GM18508 (cell line): ENCODE data around the gene PXT1.

ENCODE experiments used
- ATAC-seq: cut with Tn5 transposase; IDR thresholded peaks from one replicate; pipeline ENCODE4 v1.9.1; 2021; ENCODE audit warnings: moderate number of reproducible peaks; ENCODE audit not compliant: insufficient read depth, unreplicated experiment

The PXT1 gene

DNA sequence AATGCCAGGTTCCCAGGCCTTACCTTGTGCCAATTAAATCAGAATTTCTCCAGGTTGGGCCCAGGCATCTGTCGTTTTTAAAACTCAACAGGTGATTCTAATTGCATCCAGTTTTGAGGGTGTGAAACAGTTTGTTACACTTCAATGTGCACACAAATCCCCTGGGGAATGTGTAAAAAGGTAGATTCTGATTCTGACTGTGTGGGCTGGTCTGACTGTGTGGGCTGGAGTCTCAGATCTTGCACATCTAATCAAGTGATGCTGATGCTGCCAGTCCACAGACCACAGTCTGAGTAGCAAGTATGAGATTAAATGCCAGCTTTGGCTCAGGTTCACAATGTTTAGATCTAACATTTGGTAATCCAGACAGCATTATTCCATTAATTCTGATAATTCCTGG is 42.7 kb downstream of the PXT1 start:
- ATAC-seq = no peak

DNA sequence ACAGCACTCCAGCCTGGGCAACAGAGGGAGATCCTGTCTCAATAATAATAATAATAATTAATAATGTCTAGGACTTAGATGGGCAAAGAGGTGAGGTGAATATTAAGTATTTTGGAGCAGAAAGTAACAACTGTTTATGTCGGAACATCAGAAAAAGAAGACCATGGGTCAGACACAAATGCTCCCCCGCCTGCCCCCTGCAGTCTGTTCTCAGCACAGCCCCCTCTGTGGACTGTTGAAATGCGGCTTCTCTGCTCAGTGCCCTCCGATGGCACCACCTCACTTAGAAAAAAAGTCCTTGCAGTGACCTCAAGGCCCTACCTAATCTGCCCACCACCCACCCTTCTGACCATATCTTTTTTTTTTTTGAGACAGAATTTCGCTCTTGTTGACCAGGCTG is 50.0 kb downstream of the PXT1 start:
- no peak for ATAC-seq

DNA sequence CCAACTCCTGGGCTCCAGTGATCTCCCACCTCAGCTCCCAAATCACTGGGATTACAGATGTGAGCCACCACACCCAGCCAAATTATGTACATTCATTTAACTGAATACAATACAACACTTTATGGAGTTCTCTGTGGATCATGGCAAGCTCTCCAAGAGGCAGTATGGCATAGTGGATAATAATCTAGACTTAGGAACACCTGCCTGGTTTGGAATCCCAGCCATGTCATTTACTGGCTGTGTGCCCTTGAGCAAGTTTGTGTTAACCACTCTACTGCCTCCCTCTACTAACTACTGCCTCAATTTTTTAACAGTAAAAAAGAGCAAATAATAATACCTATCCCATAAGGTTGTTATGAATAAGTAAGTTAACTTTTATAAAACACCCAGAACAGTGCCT is 53.3 kb downstream of the PXT1 start:
- no peak for ATAC-seq

DNA sequence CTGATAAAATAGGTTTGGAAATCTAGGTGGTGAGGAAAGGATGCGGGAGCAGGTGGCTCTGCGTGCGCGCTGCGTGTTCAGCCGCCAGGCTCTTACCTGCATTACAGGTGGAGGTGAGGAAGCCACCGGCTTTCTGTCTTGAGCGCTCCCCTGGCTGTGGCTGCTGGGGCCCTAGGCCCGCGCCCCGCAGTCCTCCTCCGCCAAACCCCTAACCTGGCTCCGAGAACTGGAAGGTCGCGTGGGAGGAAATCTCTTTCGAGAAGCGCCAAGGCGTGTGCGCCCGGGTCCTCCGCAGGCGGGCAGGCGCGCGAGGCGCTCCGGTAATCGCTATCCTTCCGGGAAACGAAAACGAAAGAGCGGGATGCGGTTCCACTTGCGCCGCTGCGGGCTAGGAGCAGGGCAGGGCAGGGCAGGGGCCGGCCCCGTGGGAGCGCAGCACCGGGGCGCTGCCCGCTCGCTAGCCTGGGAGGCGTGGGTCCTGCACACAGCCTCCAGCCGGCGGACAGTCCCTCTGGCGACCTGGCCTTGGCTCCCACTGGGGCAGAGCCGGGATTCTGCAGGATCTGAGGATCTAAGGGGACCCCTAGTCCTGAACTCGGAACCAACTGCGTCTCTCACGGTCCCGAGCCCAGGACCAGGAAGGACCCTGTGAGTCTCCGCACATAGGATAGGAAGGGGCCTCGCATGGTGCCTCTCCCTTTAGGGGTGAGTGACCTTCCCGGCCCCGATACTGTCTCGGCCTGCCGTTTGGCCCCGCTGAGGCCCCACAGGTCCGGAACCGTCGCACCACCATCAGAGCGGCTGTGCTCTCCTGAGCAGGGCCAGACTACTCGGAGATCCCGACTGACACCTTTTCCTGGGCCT is 55.0 kb downstream of the PXT1 start, which contains the start of gene ETV7:
Gene ETV7, minus strand, starts transcription at position 230 of the 864 bp plus-strand sequence. Its CDS starts 128 bp downstream, at position 102.
- ATAC-seq = no peak

DNA sequence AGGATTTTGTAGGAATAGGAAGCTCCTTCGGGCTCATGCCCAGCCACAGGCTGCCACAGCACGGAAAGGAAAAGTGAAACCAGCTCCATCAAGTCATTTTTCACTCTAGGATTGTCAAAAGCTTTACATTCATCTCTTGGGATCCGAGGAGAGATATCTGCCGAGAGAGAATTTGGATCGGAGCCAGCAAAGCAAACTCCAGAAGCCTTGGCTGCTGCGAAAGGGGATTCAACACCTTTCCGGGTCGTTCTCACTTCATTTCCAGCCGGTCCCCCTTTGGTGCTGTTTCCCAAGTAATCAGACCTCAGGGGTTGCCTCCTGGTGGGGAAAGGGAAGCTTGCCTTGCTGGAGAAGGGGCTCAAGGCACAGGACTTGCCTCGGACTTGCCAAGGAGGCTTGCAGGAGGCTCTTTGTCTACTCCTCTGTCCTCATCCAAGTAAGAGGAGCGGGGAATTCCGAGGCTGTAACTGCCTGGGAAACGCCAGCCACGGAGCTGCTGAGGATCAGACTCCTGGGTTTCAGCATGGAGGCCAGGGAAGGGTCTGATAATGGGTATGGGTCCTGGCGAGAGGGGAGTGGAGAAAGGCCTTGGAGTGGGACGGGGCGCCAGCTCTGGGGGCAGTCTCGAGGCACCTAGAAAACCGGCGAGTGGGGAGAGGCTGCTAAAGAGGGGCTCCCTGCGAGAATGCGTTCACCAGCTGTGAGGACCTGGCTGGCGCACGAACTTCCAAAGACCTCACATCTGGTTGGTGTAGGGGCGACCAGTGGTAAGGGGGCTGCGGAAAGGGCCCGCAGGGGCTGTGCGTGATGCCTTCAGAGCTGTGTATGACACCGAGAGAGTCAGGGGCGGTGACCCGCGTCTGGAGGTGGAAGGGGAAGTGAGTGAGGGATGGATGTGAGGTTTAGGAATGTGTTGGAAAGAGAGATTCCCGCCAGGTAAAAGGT is 55.9 kb downstream of the PXT1 start:
- no peak for ATAC-seq

DNA sequence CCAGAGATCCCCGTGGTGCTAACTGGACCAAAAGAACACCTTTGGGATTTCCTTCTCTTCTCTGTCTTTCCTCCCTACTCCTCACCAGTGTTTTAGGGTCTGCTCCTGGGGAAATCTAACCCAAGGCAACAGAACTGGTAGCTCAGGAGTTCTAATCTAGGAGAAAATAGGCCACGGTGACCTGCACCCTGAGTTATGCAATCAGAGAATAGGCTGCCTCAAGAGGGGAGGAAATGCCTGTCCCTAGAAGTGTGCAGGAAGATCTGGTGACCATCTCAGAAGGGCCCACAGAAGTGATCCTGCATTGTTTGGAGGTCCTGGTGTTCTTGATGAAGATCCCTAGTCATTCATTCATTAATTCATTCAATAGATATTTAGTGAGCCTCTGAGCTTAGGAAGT is 58.6 kb downstream of the PXT1 start:
- no peak for ATAC-seq

DNA sequence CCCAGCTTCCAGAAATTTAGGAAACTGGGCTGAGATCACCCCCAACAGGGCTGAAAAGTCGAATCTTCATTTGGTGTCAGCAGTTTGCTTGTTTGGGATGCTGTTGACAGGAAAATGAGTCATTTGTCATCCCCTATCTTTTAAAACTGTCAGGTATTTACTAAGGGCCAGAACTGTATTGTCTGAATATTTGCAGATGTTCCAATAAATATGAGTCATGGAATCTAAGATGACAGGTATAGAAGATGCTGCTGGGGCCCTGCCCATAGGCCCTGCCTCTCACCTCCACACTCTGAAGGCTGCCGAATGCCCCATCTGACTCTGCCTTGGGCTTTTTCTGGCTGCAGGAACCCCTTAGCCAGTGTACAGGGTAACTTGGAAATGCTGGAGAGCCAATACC is 59.0 kb downstream of the PXT1 start:
- no peak for ATAC-seq

DNA sequence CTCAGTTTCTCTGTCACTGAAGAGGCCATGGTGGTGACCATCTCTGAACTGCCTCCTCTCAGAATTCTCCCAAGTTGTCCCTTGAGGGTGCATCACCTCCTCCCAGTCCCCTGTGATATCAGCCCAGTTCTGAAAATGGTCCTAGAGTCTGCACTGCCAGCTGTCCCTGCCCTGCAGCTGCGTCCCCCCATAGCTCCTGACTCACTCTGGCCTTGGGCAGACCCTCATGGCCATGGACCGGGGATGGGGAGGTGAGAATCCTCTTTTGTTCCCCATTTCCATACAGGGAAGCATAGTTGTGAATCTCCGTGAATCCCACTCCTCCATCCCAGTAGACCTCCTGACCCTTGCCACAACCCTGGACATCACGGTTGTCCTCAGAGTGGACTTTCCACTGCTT is 59.7 kb downstream of the PXT1 start:
- no peak for ATAC-seq

DNA sequence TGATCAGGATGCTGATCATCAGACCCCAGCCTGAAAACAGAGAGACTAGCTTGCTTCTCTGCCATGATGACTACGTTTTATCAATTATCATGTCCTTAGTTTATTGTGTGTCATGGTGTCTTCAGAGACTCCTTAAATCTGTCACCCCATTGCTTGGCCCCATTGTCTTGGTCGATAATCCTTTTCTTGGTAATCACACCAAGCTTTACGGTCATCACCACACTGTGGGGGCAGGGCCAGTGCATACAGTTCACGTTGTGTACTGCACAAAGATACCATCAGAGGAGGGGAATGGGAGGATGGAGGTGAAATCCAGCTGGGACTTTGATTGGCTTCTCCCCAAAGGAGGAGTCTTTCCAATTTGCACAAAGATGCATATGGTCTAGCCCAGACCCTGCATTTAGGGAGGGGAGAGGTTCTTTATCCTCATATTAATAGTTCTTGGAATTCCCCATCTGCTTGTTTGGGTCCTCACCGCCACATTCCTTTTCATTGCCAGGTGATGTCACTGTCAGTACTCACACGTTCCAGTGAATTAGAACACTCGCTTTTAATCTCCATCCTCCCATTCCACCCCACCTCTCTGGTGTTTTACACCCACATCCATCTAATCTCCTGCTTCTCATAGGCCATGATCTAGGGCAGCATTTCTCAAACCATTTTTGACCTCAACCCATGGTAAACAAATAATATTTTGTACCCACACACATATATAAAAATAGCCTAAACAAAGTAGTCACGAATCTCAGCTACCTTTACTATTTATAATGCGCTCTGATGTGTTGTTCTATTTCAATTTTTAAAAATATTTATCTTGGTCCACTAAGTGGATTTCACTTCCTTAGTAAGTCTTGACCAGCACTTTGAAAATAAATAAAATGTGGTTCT is 60.9 kb downstream of the PXT1 start:
- no peak for ATAC-seq

DNA sequence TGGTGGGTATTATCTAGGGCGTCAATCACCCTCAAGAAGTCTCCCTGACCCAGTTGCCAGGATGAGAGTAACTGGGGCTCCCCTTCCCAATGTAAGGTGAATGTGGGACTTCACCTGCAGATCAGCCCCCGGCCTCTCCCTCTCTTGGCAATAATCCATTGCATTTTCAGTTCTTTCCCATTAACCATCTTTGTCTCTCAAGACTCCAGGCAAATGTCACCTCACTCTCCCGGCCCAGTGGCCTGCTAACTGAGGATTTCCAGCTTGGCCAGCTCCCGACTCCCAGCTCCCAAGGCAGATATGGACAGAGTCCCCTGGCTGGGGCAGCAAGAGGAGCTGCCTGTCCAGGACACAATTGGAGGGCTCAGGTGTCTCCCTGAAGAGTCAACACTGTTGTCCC is 62.5 kb downstream of the PXT1 start:
- no peak for ATAC-seq

DNA sequence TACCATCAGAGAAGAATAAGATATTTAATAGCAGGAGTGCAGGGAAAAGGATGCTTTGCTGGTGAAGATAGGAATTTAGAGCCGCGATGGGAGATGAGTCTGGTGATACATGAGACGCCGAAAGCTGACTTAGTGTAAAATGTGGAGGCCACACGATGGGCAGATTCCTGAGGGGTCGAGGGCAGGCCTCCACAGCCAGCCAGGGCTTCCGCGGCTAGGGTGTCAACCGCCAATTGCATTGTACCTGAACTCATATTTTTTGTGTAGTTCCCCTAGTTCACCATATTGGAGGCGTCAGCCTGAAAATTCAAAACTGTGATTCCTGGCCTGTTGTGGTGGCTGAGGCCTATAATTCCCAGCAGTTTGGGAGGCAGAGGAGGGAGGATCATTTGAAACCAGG is 63.7 kb downstream of the PXT1 start:
- ATAC-seq = no peak

DNA sequence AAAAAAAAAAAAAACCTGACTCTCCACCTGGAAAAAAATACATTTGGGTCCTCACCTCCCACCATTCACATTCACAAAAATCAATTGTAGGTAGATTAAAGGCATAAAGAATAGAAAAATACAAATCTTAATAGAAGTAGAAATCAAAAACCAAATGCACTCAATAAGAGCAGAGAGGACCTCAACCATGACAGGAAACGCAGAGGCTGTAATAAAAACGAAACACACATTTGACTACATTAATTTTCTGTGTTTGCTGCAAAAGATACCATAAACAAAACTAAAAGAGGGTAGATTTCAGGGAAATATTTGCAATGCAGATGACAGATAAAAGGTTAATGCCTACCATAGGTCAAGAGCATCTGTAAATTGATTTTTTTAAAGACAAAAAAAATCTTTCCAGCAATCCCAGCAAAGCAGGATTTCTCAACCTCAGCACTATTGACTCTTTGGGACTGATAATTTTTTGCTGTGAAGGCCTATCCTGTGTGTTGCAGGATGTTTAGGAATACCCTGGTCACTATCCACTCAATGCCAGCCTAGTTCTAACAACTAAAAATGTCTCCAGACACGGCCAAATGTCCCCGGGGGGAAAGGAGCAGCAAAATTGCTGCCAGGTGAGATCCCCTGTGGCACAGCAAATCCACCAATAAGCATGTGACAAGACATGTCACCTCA is 64.3 kb downstream of the PXT1 start:
- ATAC-seq = no peak

DNA sequence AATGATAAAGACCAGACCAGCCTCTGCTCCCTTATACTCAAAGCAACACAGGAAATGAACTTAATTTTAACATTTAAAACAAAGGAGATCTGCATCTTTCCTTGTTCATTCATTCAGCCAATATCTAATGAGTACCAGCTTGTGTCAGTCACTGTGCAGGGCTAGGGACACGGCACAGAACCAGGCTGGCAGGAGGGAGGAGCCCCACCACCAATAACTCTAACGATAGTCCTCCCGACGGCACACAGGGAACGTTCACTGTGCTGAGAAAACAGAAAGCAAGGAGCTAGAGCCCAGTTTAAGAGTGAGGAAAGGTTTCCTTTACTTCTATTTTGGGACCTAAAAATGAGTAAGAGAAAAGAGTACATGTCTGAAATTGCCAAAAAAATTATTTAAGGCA is 65.1 kb downstream of the PXT1 start:
- ATAC-seq = no peak

DNA sequence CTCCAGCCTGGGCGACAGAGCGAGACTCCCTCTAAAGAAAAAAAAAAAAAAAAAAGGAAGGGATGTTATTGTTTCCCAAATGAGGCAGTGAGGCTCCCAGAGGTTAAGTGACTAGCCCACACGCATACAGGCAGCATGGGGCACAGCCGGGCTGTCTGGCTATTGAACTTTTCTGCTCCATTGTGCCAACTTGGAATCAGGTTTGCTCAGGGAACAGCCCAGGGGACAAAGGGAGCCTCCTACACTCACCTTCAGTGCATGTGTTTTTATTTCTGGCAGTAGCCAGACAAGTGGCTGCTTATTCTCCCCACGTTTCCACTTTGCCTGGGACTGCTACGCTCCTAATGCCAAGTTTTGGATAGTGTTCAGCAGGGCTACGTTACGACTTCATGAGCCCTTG is 65.9 kb downstream of the PXT1 start:
- ATAC-seq = no peak

DNA sequence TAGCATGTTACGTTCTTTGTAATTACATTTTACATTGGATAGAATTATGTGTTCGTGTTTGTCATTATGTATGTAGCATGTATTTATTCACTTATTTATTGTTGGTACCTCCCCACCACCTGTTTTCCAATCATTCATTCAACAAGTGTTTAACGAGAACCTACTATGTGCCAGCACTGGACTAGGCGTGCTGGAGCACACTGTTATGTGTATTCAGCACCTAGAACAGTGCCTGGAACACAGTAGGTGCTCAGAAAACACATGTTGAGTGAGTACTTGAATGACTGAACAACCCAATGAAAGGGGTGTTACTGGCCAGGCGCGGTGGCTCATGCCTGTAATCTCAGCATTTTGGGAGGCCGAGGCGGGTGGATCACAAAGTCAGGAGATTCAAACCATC is 66.5 kb downstream of the PXT1 start:
- no peak for ATAC-seq

DNA sequence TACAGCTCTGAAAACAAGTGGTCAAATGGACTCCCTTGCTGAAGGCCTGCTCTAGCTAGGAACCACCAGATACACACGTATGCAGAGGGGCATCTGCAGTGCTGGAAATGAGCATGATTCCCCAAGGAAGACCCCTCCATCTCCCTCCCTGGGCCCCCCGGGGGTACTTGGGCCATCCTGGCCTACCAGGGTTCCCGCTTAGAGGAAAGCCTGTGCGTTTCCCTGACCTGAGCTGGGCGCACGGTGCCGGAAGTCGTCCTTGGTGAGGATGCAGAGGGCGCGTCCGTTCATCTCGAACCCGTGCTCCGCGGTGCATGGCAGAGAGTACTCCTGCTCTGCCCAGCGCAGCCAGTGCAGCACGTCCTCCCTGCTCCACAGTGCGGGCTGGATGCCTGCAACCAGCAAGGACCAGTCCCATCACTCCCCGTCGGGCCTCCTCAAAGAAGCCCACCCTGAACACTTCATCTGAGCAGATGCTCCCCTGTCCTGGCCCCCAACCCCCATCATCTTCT is 67.0 kb downstream of the PXT1 start:
- ATAC-seq = no peak

DNA sequence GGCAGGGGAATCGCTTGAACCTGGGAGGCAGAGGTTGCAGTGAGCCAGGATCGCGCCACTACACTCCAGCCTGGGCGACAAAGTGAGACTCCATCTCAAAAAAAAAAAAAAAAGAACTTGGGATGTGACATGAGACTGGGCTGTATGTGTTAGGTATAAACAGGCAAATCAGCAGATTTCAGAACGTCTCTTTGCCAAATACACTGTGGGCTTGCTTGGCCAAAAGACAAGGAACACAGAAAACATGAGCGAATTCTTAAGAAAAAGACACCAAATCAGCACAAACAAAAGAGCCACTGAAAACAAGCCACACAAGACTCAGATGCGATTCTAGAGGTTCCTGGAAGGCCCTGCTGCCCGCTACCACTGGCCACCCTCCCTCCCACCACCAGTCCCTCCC is 67.7 kb downstream of the PXT1 start:
- no peak for ATAC-seq

DNA sequence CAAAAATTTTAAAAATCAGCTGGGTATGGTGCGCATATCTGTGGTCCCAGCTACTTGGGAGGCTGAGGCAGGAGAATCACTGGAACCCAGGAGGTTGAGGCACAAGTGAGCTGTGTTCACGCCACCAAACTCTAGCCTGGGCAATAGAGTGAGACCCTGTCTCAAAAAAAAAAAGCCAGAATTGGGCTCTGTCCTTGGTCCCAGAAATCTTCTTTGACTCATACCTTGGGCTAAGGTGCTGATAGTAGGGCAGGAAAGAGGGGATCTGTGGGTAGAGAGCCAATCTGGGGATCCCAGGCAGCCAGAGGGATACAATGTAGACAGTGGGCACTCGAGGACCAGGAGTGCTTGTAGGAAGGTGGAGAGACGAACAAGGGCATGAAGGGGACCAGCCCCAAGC is 68.5 kb downstream of the PXT1 start:
- ATAC-seq = no peak

DNA sequence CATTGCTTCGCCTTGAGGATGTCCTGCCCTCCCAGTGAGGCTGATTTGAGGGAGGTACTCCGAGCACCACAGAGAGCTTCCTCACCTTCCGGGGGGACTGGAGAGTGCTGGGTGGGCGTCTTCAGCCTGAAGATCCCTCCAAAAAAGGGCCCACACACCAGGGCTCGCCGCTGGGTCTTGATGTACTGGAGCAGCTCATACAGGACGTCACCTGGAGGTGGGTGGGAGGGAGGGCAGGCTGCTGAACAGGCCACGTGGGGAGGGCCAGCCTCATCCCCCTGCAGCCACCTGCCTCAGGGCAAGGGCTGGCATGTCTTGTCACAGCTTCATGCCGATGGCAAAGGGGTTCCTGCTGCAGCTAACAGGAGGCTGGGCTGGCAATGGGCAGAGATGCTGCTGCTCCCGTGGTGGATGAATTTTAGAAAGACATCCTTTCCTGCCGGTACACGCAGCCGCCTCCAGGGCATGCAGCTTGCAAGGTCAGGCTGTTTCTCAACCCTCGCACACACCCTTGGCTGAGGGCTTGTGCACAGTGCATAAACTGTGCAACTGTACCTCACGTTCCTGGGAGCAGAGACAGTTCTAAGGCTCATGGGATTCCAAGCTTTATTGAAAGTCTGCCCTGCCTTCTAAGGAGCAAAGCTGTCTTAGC is 69.2 kb downstream of the PXT1 start:
- ATAC-seq = no peak
